CD4-positive, alpha-beta T cell treated with Interleukin-12 subunit alpha and Interleukin-12 subunit beta, for 1 hour (primary cell): ENCODE measurements around the gene CDH23.

Experiments used
- DNase-seq: peaks from one replicate; pipeline ENCODE4 v3.0.0-alpha.2; 2020

The CDH23 gene

GRCh38 chr10:71748671-71749191 is 352.0 kb downstream of the CDH23 start:
- DNase-seq, result peak; percentile 85

- no peak for DNase-seq
Observed at GRCh38 chr10:71749396-71749795, 352.7 kb downstream of the CDH23 start.

- no peak for DNase-seq
Observed at GRCh38 chr10:71750124-71750841, 353.6 kb downstream of the CDH23 start.

DNA sequence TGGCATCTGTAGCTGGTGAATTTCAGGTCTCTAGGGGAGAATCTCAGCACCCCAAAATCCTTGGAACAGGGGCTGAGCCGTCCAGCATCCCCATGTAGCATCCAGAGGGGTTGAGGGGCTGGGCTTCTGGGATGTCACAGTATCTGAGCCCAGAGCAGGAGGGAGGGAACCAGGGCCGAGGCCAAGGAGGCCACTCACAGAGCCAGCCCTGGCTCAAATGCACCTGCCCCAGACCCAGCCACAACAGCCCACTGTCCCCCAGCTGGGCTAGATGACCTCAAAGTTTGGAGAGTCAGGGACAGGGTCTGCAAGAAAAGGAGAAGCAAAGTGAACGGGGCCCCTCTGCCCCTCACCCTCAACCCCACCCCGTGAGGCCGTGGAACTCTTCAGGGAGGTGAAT is 354.3 kb downstream of the CDH23 start:
- no peak for DNase-seq

DNA sequence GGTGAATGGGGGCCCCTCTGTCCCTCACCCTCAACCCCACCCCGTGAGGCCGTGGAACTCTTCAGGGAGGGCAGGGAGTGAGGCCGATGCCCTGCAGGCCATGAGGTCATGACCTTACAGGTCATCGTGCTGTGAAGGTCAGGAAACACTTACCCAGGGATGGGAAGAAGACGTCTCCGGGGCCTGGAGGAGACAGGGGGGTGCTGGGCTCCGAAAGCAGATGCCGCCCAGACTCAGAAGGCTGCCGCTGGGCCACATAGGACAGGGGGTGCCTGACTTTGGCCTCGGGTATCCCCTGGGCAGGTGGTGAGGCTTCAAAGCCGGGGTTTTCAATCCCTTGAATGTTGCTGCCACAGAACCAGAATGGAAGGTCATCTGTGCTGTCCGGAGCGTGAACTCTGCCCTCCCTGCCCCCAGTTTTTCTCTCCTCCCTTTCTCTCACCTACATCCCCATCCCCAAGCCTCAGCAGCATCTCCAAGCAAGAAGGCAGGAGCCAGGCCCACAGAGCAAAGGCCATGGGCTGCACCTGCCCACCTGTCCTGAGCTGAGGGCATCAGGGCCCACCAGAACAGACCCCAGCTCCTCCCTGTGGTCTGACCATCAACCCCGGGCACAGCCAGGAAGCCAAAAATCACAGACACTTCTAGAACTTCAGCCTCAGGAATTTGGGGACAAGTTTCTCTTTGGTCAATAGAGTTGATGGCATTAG is 354.9 kb downstream of the CDH23 start:
- no peak for DNase-seq

DNA sequence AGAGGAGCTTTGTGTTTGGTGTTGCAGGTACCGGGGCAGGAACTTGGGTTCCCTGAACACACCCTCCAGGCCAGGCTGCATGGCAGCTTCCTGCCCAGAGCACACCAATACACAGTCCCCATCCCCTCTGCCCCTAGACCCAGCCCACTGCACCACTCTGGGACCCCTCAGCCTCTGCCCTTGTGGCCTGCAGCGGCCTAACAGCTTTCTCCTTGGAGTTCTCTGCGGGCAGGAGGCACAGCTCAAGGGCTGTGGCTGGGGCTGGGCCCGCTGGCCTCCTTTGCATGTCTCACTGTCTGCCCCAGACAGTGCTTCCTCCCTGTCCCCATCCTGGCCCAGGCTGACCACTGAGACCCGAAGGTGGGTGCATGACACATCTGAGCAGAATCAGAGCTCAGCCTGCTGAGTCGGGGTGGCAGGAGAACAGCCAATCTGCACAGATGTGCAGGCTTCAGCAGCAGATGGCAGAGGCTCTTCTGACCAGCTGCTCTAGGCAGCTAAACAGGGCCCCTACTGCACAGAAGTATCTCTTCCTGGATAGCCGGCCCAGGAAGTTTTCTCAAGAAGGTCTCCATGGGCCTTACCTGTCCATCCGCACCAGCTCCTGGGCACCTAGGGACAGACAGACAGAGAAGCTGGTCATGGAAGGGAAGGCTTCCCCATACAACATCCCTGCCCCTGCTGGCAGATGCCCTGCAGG is 355.8 kb downstream of the CDH23 start:
- DNase-seq, result no peak

GRCh38 chr10:71753091-71753959 is 356.6 kb downstream of the CDH23 start:
- DNase-seq, result no peak

GRCh38 chr10:71753960-71754505 is 357.3 kb downstream of the CDH23 start:
- no peak for DNase-seq

DNA sequence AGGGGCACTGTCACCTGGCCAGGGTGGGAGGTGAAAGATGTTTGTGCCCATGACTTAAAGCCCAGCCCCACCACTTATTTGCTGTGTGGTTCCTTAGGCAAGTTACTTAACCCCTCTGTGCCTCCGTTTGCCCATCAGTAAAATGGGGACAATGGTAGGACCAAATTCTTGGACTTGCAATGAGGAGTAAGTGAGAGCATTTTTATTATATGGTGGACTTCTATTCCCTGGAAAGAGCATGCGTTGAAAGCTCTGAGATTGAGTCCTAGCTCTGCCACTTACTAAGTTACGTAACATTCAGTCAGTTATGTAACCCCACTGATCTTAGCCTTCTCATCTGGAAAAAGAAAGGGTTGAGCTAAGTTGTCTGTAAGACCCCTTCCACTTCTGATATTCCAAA is 357.8 kb downstream of the CDH23 start:
- no peak for DNase-seq

- DNase-seq, result no peak
Observed at GRCh38 chr10:71755179-71755879, 358.6 kb downstream of the CDH23 start.

- DNase-seq, result peak; percentile 50
Observed at GRCh38 chr10:71756311-71757191, 359.8 kb downstream of the CDH23 start.

GRCh38 chr10:71757399-71757922 is 360.7 kb downstream of the CDH23 start:
- DNase-seq, result no peak

GRCh38 chr10:71761105-71761511 is 364.4 kb downstream of the CDH23 start:
- DNase-seq, result no peak

DNA sequence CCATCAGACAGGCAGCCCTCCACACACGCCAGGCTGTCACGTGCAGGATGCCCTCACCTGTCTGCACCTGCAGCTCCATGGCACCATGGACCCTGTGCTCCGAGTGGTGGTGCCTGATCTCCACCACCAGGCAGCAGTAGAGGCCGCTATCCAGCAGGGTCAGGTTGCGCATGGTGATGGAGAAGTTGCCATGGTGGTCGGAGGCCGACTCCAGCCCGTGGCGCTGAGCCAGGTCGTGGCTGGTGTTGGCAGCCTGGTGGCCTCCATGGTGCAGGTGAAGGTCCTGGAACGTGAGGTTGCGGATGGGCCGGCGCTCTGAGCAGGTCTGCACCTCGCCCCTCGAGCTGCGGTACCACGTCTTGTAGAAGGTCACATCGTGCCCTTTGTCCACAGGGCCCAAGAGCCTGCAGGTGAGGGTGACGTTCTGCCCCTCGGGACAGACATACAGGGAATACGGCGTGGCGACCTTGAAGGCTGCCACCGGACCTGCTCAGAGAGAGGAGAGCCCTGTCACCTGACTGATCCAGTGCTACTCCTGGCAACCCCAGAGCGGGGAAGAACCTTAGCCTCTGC is 364.9 kb downstream of the CDH23 start:
- no peak for DNase-seq

- no peak for DNase-seq
Observed at GRCh38 chr10:71762324-71762723, 365.6 kb downstream of the CDH23 start.

- DNase-seq, result no peak
Observed at GRCh38 chr10:71763352-71764127, 366.8 kb downstream of the CDH23 start.

DNA sequence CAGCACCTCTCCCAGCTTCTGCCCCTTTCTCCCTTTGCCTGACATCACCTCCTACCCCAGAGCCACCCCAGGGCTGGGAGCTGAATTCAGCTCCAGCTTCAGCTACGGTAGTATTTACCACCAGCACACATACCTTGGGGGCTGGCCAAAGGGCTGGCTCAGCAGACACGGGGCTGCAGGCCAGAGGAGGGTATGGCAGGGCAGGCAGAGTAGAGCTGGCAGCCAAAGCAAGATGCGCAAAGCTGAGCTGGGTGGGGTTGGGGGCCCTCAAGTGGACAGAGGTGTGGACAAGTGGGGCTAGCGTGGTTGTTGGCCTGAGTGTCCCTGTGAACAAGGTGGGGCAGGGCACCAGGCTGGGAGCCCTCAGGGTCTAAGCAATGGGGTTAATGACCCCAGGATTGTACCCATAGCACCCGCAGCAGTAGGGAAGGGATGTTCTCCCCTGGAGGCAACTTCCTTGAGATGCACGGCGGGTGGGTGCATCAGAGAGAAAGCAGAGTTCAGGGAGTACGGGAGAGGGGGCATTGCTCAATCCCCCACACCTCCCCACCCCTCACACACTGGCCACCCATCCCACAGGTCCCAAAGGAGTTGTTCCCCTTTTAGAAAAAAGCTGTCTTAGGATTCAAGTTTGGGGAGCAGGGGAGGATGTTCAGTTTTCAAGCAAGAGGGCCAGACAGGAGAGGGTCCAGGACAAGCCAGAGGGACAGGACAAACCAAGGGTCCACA is 368.6 kb downstream of the CDH23 start:
- DNase-seq, result no peak

DNA sequence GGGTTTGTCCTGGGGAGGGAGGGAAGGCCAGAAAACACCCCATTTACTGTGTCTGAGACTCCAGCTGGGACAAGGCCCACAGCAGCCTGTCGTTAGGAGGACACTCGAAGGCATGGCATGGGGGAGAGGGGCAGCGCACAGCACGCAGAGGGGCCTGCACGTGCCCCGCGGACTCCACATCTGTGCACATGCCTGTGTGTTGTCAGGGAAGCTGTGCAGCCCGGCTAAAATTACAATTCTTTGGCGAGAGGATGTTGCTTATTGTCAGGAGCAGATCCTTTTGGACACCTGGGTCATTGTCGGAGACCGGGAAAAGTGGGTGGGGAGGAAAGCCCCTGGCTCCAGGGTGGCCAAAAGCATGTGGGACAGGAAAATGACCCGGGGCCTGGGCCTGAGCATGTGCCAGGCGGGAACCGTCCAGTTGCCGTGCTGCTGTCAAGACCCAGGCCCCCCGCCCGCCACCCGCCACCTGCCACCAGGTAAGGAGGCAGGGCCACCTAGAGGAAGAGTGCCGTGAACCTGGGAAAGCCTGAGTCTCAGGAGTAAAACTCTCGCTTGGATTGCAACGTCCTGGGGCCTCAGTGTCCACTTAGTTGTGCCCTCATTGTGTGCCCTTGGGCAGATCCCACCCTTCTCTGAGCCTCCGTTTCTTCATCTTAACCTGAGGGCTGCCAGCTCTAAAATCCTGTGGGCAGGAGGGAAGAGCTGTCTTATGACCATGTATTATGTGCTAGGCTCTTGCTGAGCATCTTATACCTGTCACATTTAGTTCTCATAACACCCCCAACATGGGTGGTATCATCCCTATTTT is 369.4 kb downstream of the CDH23 start:
- DNase-seq, result no peak
